H1 (cell line): ENCODE data around the gene COL16A1. TPM values are rescaled to one million over a fixed set of nuclear protein-coding genes. Genes with fewer than 3 reads are reported as not detected.

Experiments
- CTCF ChIA-PET: fragments of 300-600 bp; sonication (Branson Sonifier 250); formaldehyde crosslinking; loops from one replicate; lab custom pipeline; 2021; ENCODE audit not compliant: partially characterized antibody; lab: Charles Lee
- POLR2A ChIA-PET: fragments of 300-600 bp; sonication (Branson Sonifier 250); formaldehyde crosslinking; loops from one replicate; lab custom pipeline; 2021; ENCODE audit warnings: inconsistent platforms; ENCODE audit not compliant: partially characterized antibody; lab: Charles Lee
- DNase-seq, 2 experiments: peaks; one replicate each; pipeline versions ENCODE4 v3.0.0 to v3.0.0-alpha.2; 2010 to 2022; ENCODE audit warnings: low spot score in 2 of 2, low read depth in 1 of 2, mixed read lengths in 1 of 2
- FAIRE-seq: peaks from 2 replicates; lab custom pipeline; 2011; peaks lifted over from hg19 to GRCh38; lab: Jason Lieb, UNC
- H2AFZ ChIP-seq: 2 replicates; pipeline ENCODE4 v1.8.1; 2012; ENCODE audit warnings: low read length, inconsistent platforms
- H2AK5ac ChIP-seq: 2 replicates; pipeline ENCODE4 v1.6.1; 2013; ENCODE audit warnings: low read depth, low read length
- H2BK120ac ChIP-seq: replicated peaks from 2 replicates; pipeline ENCODE3; 2013; ENCODE audit warnings: low read depth, low read length, inconsistent platforms
- H2BK12ac ChIP-seq: 2 replicates; pipeline ENCODE4 v1.6.1; 2013; ENCODE audit warnings: low read depth, low read length
- H2BK15ac ChIP-seq: 2 replicates; pipeline ENCODE4 v1.6.1; 2013; ENCODE audit warnings: low read length
- H2BK20ac ChIP-seq: 2 replicates; pipeline ENCODE4 v1.6.1; 2013; ENCODE audit warnings: low read length
- H2BK5ac ChIP-seq: 2 replicates; pipeline ENCODE4 v1.6.1; 2013; ENCODE audit warnings: low read depth, low read length
- H3K14ac ChIP-seq: 2 replicates; pipeline ENCODE4 v1.6.1; 2013; ENCODE audit warnings: inconsistent platforms; ENCODE audit not compliant: insufficient read length
- H3K18ac ChIP-seq: 2 replicates; pipeline ENCODE4 v1.6.1; 2013; ENCODE audit warnings: low read length; ENCODE audit errors: extremely low read depth
- H3K23ac ChIP-seq: 2 replicates; pipeline ENCODE4 v1.6.1; 2013; ENCODE audit warnings: inconsistent platforms; ENCODE audit not compliant: insufficient read length
- H3K23me2 ChIP-seq: 2 replicates; pipeline ENCODE4 v1.6.1; 2013; ENCODE audit warnings: low read depth, low read length
- H3K27ac ChIP-seq: 2 replicates; pipeline ENCODE4 v1.6.1; 2011; ENCODE audit warnings: low read depth, low read length, inconsistent platforms
- H3K27me3 ChIP-seq, 4 experiments: replicated peaks in 1 of 4; 1 replicate in 1 of 4; 2 replicates in 3 of 4; pipeline versions ENCODE4 v1.6.1 to v1.8.1; 2011 to 2013; ENCODE audit warnings: low read length in 3 of 4, mild to moderate bottlenecking in 3 of 4, inconsistent platforms in 2 of 4, mixed read lengths in 2 of 4, moderate library complexity in 1 of 4; ENCODE audit not compliant: control insufficient read depth in 3 of 4, insufficient read depth in 3 of 4; ENCODE audit errors: extremely low read depth in 1 of 4
- H3K36me3 ChIP-seq, 4 experiments: 2 replicates each; pipeline versions ENCODE4 v1.6.1 to v1.8.1; 2011 to 2013; ENCODE audit warnings: mild to moderate bottlenecking in 4 of 4, low read length in 3 of 4, moderate library complexity in 2 of 4, control low read depth in 1 of 4, inconsistent platforms in 1 of 4; ENCODE audit not compliant: insufficient read depth in 4 of 4, control insufficient read depth in 2 of 4
- H3K4ac ChIP-seq: replicated peaks from 2 replicates; pipeline ENCODE3; 2013; ENCODE audit warnings: low read length, low read depth, mixed read lengths, inconsistent platforms; ENCODE audit not compliant: insufficient read length
- H3K4me1 ChIP-seq, 4 experiments: replicated peaks in 1 of 4; 1 replicate in 1 of 4; 2 replicates in 3 of 4; pipeline versions ENCODE4 v1.6.1 to v1.8.1; 2011 to 2013; ENCODE audit warnings: low read length in 3 of 4, inconsistent platforms in 2 of 4, mixed read lengths in 1 of 4; ENCODE audit not compliant: insufficient read depth in 4 of 4, control insufficient read depth in 3 of 4
- H3K4me2 ChIP-seq, 2 experiments: 2 replicates each; pipeline versions ENCODE4 v1.6.1 to v1.8.1; 2011 to 2013; ENCODE audit warnings: low read depth in 2 of 2, low read length in 2 of 2, control low read depth in 1 of 2, inconsistent platforms in 1 of 2, mild to moderate bottlenecking in 1 of 2; ENCODE audit not compliant: insufficient read depth in 1 of 2
- H3K4me3 ChIP-seq, 4 experiments: fragments of 200-600, 300-600 bp in 1 of 4; sonication (generic), shearing (Covaris generic), sonication (Bioruptor Twin) in 1 of 4; 2 replicates each; pipeline versions ENCODE4 v1.5.1 to v1.8.1; 2011 to 2016; ENCODE audit warnings: low read length in 4 of 4, low read depth in 3 of 4, control low read depth in 2 of 4, inconsistent platforms in 2 of 4, mild to moderate bottlenecking in 2 of 4, mixed read lengths in 1 of 4, moderate library complexity in 1 of 4; ENCODE audit not compliant: insufficient read depth in 2 of 4; ENCODE audit errors: extremely low read depth in 1 of 4
- H3K56ac ChIP-seq: replicated peaks from 2 replicates; pipeline ENCODE3; 2013; ENCODE audit warnings: low read depth, mild to moderate bottlenecking, mixed read lengths, low read length, inconsistent platforms; ENCODE audit not compliant: insufficient read length
- H3K79me1 ChIP-seq: 2 replicates; pipeline ENCODE4 v1.6.1; 2013; ENCODE audit warnings: low read depth, low read length, control low read depth
- H3K79me2 ChIP-seq, 2 experiments: 2 replicates each; pipeline versions ENCODE4 v1.6.1 to v1.8.1; 2012 to 2013; ENCODE audit warnings: low read length in 2 of 2, mild to moderate bottlenecking in 2 of 2, inconsistent platforms in 1 of 2; ENCODE audit not compliant: insufficient read depth in 2 of 2, control insufficient read depth in 1 of 2
- H3K9ac ChIP-seq, 4 experiments: replicated peaks in 1 of 4; 1 replicate in 1 of 4; 2 replicates in 3 of 4; pipeline versions ENCODE4 v1.6.1 to v1.8.1; 2011 to 2013; ENCODE audit warnings: low read depth in 3 of 4, low read length in 3 of 4, control low read depth in 2 of 4, mild to moderate bottlenecking in 2 of 4, moderate library complexity in 2 of 4, inconsistent platforms in 1 of 4; ENCODE audit errors: extremely low read depth in 1 of 4
- H3K9me3 ChIP-seq, 2 experiments: 2 replicates each; pipeline versions ENCODE4 v1.6.1 to v1.8.1; 2012 to 2013; ENCODE audit warnings: mild to moderate bottlenecking in 2 of 2, moderate library complexity in 2 of 2, control low read depth in 1 of 2, inconsistent platforms in 1 of 2, low read depth in 1 of 2, low read length in 1 of 2, mixed read lengths in 1 of 2; ENCODE audit not compliant: insufficient read depth in 2 of 2
- H4K20me1 ChIP-seq, 2 experiments: replicated peaks in 1 of 2; 2 replicates each; pipeline versions ENCODE3 to v1.8.1; 2011 to 2013; ENCODE audit warnings: inconsistent platforms in 2 of 2, low read length in 2 of 2, mild to moderate bottlenecking in 1 of 2; ENCODE audit not compliant: insufficient read depth in 2 of 2, control insufficient read depth in 1 of 2
- H4K5ac ChIP-seq: 2 replicates; pipeline ENCODE4 v1.6.1; 2013; ENCODE audit warnings: low read length, low read depth, mixed read lengths, inconsistent platforms; ENCODE audit not compliant: insufficient read length
- H4K8ac ChIP-seq: 2 replicates; pipeline ENCODE4 v1.8.0; 2013; ENCODE audit warnings: mild to moderate bottlenecking, moderate library complexity, low read length, inconsistent platforms; ENCODE audit not compliant: insufficient read depth; ENCODE audit errors: extremely low read depth
- H4K91ac ChIP-seq: replicated peaks from 2 replicates; pipeline ENCODE3; 2013; ENCODE audit warnings: low read length, mixed read lengths, inconsistent platforms; ENCODE audit not compliant: insufficient read length
- BRCA1 ChIP-seq: IDR thresholded peaks from 2 replicates; pipeline ENCODE4 v1.6.1; 2012; ENCODE audit warnings: low read depth, low read length, improper control_type of control experiment
- CBX5 ChIP-seq: fragments of 300-800, 300-1000 bp; sonication (generic); IDR thresholded peaks from 2 replicates; pipeline ENCODE4 v1.7.1; 2016; ENCODE audit warnings: antibody characterized with exemption, low read length, low read depth
- CTCF ChIP-seq, 3 experiments: IDR thresholded peaks; 1 replicate in 2 of 3; 2 replicates in 1 of 3; pipeline versions ENCODE4 v1.5.1 to v1.6.1; 2011; ENCODE audit warnings: low read length in 3 of 3, mild to moderate bottlenecking in 3 of 3, inconsistent platforms in 2 of 3, low read depth in 1 of 3, moderate library complexity in 1 of 3; ENCODE audit not compliant: insufficient read depth in 1 of 3; ENCODE audit errors: control extremely low read depth in 1 of 3
- MAFK ChIP-seq: IDR thresholded peaks from 2 replicates; pipeline ENCODE4 v1.6.1; 2012; ENCODE audit warnings: low read depth, mild to moderate bottlenecking, improper control_type of control experiment, low read length
- POLR2A ChIP-seq, 2 experiments: IDR thresholded peaks; 1 replicate in 1 of 2; 2 replicates in 1 of 2; pipeline ENCODE4 v1.6.1; 2011; ENCODE audit warnings: low read depth in 2 of 2, low read length in 2 of 2, mild to moderate bottlenecking in 2 of 2; ENCODE audit errors: control extremely low read depth in 1 of 2
- SAP30 ChIP-seq: fragments of 300-600 bp; sonication (generic); IDR thresholded peaks from 2 replicates; pipeline ENCODE4 v1.7.1; 2012; ENCODE audit warnings: low read length, moderate library complexity, mild to moderate bottlenecking, inconsistent platforms; ENCODE audit not compliant: insufficient read depth, insufficient replicate concordance
- SIRT6 ChIP-seq: IDR thresholded peaks from one replicate; pipeline ENCODE4 v1.7.1; 2012; ENCODE audit warnings: low read length, inconsistent platforms
- SRF ChIP-seq: IDR thresholded peaks from 2 replicates; pipeline ENCODE4 v1.6.1; 2011; ENCODE audit warnings: mild to moderate bottlenecking, low read depth, low read length, moderate library complexity
- WGBS, 2 experiments: shearing (Covaris generic) in 1 of 2; methylation state at CpG; one replicate each; pipeline versions ENCODE4 v1.1.6 to v1.1.7; 2013 to 2015; ENCODE audit warnings: low lambda C conversion rate in 2 of 2, mixed read lengths in 2 of 2, inconsistent platforms in 1 of 2, low coverage in 1 of 2, missing lambda C conversion rate in 1 of 2; ENCODE audit not compliant: insufficient replicate concordance in 2 of 2, insufficient coverage in 1 of 2, insufficient read length in 1 of 2; ENCODE audit errors: extremely low coverage in 1 of 2, missing lambda C conversion rate in 1 of 2; 5-methylcytosine and 5-hydroxymethylcytosine counted together
- polyA plus RNA-seq, 7 experiments: library from polyadenylated mRNA; depleted of rRNA in 3 of 7; stranded (reverse) in 5 of 7; unstranded in 2 of 7; fragments of >200 nt in 5 of 7; fragments of 200-250 nt in 2 of 7; gene quantifications; 1 replicate in 5 of 7; 2 replicates in 1 of 7; 4 replicates in 1 of 7; pipeline versions ENCODE4 v1.2.1 to v1.2.3, GENCODE V29; 2011 to 2013; ENCODE audit warnings: missing spikeins in 2 of 7, mixed read lengths in 2 of 7
- total RNA-seq: library from RNA; stranded (reverse); fragmentation: NEBNext Ultra II Directional; extraction: Animal tissue kit (Norgen Biotek cat#: 25700); gene quantifications from 2 replicates; pipeline ENCODE4 v1.2.1, GENCODE V29; 2021

Gene COL16A1
- total and polyA plus RNA-seq, 2 of the 8 experiments (the other 6 are each of a cell fraction or from before 2014, with no cell fraction given): 2.0 to 10.5 TPM

GRCh38 chr1:31662463-31662862 lies 41.4 kb downstream of the COL16A1 start:
- Histone ChIP-seq H4K20me1 (no peaks in the 10 kb centered on the region), H2BK120ac (no peak overlapping the region), H3K4me1 (peaks cover 0 to 3% (median 0%) of the 10 kb centered on the region in 4 experiments; a peak in 3 of 7 replicates), H3K4ac (no peak overlapping the region), H3K14ac (no peak overlapping the region), H3K9me3 (no peaks in the 10 kb centered on the region), H3K4me3 (no peak overlapping the region), H3K79me1 (no peaks in the 10 kb centered on the region), H4K8ac (no peak overlapping the region), H3K18ac (no peak overlapping the region), H3K23me2 (no peaks in the 10 kb centered on the region), H3K56ac (no peak overlapping the region), H2BK20ac (no peak overlapping the region), H2BK12ac (0 out of 2 replicates have a peak overlapping the region, but pooled peaks have one; percentile 27), H2AFZ (no peak overlapping the region), H3K36me3 (no peaks in the 10 kb centered on the region), H3K4me2 (no peak overlapping the region), H4K91ac (no peak overlapping the region)
- DNase-seq (no peak), FAIRE-seq (no peak)
- POLR2A ChIA-PET: interaction anchor here (1.1 to 2.2 kb wide), 3 partner anchors 12 to 42 kb away, joined by 3 to 8 read pairs (median 4); partner anchors contain the start of gene COL16A1
- no peak for TF ChIP-seq CBX5
- no peak for TF ChIP-seq POLR2A (IDR thresholded peaks at IDR 0.05; ENCODE audit: control extremely low read depth in 1 of 2, low read depth in 2 of 2, low read length in 2 of 2)
- TF ChIP-seq SRF: no peak
- TF ChIP-seq BRCA1: no peak
- TF ChIP-seq MAFK: no peak
- no peak for TF ChIP-seq CTCF (IDR thresholded peaks at IDR 0.05; ENCODE audit: control extremely low read depth in 1 of 3, insufficient read depth in 1 of 3, low read depth in 1 of 3, low read length in 3 of 3)
- TF ChIP-seq SAP30: no peak
- no peak for TF ChIP-seq SIRT6
- TF ChIP-seq, all 59 proteins: peak for 0
- Histone ChIP-seq H3K79me2 (no peaks in the 10 kb centered on the region), H3K27me3 (no peaks in the 10 kb centered on the region), H3K27ac (no peak overlapping the region), H2BK15ac (no peak overlapping the region), H2BK5ac (no peak overlapping the region), H3K23ac (no peak overlapping the region), H3K9ac (no peak overlapping the region), H4K5ac (no peak overlapping the region), H2AK5ac (no peak overlapping the region)
- 82% methylated on average over 10 of the region's 12 CpGs; no CpG with 5 or more reads in 1 of the 2 experiments for WGBS, 2 experiments
- CTCF ChIA-PET: interaction anchor here (0.7 to 19.3 kb wide), 15 partner anchors 9 to 128 kb away, joined by 3 to 370 read pairs (median 9); partner anchors contain the start of gene COL16A1
